Ovary (tissue), 9 donors: ENCODE data around the gene ROBO2. TPM values are rescaled to one million over a fixed set of nuclear protein-coding genes. Genes with fewer than 3 reads are reported as not detected.

Source experiments
- DNase-seq, 5 donors: peaks; one replicate each; pipeline ENCODE4 v3.0.0-alpha.2; 2019 to 2020
- H3K27ac ChIP-seq, 2 donors: fragments of 200-600 bp; one replicate each; pipeline versions ENCODE4 v1.5.1 to v1.8.0; 2019 to 2022
- H3K27me3 ChIP-seq: fragments of 200-600 bp; one replicate; pipeline ENCODE4 v1.8.0; 2022
- H3K36me3 ChIP-seq: fragments of 200-600 bp; sonication (generic); one replicate; pipeline ENCODE4 v1.5.1; 2019
- H3K4me1 ChIP-seq: one replicate; pipeline ENCODE4 v1.8.1; 2013; ENCODE audit warnings: mild to moderate bottlenecking, moderate library complexity; ENCODE audit not compliant: insufficient read depth
- H3K4me3 ChIP-seq: fragments of 200-600 bp; sonication (generic); one replicate; pipeline ENCODE4 v1.5.1; 2017
- H3K9me3 ChIP-seq, 2 donors: fragments of 200-600 bp in 1 of 2; sonication (generic) in 1 of 2; one replicate each; pipeline versions ENCODE4 v1.5.1 to v1.8.1; 2013 to 2019; ENCODE audit warnings: mild to moderate bottlenecking in 1 of 2, moderate library complexity in 1 of 2
- CTCF ChIP-seq, 3 donors: fragments of 450-650 bp in 2 of 3; fragments of 200-600 bp in 1 of 3; IDR thresholded peaks; one replicate each; pipeline versions ENCODE4 v1.5.1 to v1.8.0; 2016 to 2022; ENCODE audit warnings: antibody characterized with exemption in 3 of 3, mild to moderate bottlenecking in 1 of 3
- EP300 ChIP-seq: sonication (generic); formaldehyde crosslinking; IDR thresholded peaks from one replicate; pipeline ENCODE4 v1.6.1; 2017; ENCODE audit warnings: antibody characterized with exemption
- POLR2A ChIP-seq: fragments of 450-650 bp; IDR thresholded peaks from one replicate; pipeline ENCODE4 v1.6.1; 2017; ENCODE audit warnings: antibody characterized with exemption, mild to moderate bottlenecking, moderate library complexity
- WGBS, 3 donors: extraction: QIAGEN DNeasy Blood & Tissue Kit in 1 of 3; methylation state at CpG; one replicate each; pipeline versions ENCODE4 v1.1.5 to v1.1.7; 2013 to 2017; 5-methylcytosine and 5-hydroxymethylcytosine counted together
- intact Hi-C, 4 donors: fragments of 100-400 bp; cut with DNase I; formaldehyde crosslinking; loops; one replicate each; pipeline versions ENCODE4 v1.11.0 to v1.15.1; 2022 to 2023
- polyA plus RNA-seq, 2 donors: library from polyadenylated mRNA; stranded (reverse); fragments of 200-250 nt in 1 of 2; fragments of 350-450 nt in 1 of 2; fragmentation: Illumina TruSeq in 1 of 2; extraction: RNeasy Lipid Tissue Mini Kit (QIAGEN cat#74804) in 1 of 2; gene quantifications; one replicate each; pipeline ENCODE4 v1.2.3, GENCODE V29; 2013 to 2014
- total RNA-seq, 7 donors: library from RNA; depleted of rRNA in 2 of 7; stranded (reverse); fragments of >200 nt in 2 of 7; fragmentation: NEBNext Ultra II Directional in 3 of 7; extraction: Animal tissue kit (Norgen Biotek cat#: 25700) in 3 of 7; gene quantifications; one replicate each; pipeline versions ENCODE4 v1.1.0 to v1.2.4, GENCODE V29; 2016 to 2023
- donor health status: DM: no; HTN: no; CAD: no; lungs with moderate emphysema.
- donor health status: DM: no; HTN: no; CAD: no.
- donor health status: Bipolar disorder and iron deficiency.
- donor health status: DM: yes; HTN: yes; CAD: no.
- donor health status: DM: no; HTN: no; CAD: no.
- donor health status: DM: yes; HTN: yes; CAD: no.

The ROBO2 gene
- total and polyA plus RNA-seq, 9 donors = 3.4 to 14.8 (median 5.6) TPM

DNA sequence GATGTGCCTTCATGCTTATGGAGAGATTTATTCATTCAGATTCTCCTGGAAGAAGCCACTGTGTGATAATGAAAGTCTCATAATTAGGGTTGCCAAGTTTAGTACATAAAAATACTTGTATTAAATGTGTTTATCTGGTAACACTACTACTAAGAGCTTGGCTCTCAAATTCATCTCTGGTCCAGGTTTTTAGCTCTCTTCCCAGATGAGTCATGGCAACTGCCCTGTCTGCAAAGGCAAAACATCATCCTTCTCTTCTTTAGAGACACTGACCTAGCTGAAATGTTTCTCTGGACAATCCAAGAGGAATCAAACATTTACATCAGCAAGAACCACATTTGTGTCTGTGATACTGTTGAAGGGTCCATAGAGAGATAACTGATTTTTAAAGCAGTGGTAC, 269.6 kb downstream of the ROBO2 start:
- intact Hi-C loops = no loop called here
- DNase-seq = no peak
- Histone ChIP-seq H3K27ac (no peak overlapping the region), H3K27me3 (peaks cover 2% of the 10 kb centered on the region), H3K4me1 (no peaks in the 10 kb centered on the region), H3K4me3 (no peak overlapping the region), H3K36me3 (no peaks in the 10 kb centered on the region), H3K9me3 (no peaks in the 10 kb centered on the region)
- TF ChIP-seq EP300 = no peak
- TF ChIP-seq POLR2A = no peak
- TF ChIP-seq CTCF (IDR thresholded peaks at IDR 0.05) = no peak

DNA sequence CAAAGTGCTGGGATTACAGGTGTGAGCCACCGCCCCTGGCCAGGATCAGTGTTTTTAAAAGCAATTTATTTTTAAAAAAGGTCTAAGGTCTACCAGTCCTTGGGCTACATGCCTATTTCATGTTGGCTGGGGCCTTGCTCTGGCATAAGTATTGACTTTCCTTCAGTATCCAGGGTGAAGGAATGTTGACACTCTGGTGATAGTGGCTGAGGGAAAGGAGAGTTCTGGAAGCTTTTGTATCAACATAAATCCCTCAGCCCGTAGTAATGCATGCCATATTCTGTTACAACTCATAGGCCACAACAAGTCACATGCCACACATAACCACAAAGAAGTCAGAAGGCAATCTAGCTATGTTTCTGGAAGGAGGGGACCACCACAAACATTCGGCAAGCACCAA, 273.9 kb downstream of the ROBO2 start:
- TF ChIP-seq EP300 (no peak), CTCF (IDR thresholded peaks at IDR 0.05) (no peak)
- no peaks in the 10 kb centered on the region for H3K27me3 ChIP-seq
- intact Hi-C loops = no loop called here
- H3K9me3 ChIP-seq = no peaks in the 10 kb centered on the region
- WGBS, 3 donors = 79 to 89% (median 86%) methylated on average over 3 of the region's 3 CpGs
- no peaks in the 10 kb centered on the region for H3K4me1 ChIP-seq
- H3K4me3 ChIP-seq = no peak overlapping the region
- no peak overlapping the region for H3K27ac ChIP-seq
- H3K36me3 ChIP-seq = no peaks in the 10 kb centered on the region
- DNase-seq = no peak

DNA sequence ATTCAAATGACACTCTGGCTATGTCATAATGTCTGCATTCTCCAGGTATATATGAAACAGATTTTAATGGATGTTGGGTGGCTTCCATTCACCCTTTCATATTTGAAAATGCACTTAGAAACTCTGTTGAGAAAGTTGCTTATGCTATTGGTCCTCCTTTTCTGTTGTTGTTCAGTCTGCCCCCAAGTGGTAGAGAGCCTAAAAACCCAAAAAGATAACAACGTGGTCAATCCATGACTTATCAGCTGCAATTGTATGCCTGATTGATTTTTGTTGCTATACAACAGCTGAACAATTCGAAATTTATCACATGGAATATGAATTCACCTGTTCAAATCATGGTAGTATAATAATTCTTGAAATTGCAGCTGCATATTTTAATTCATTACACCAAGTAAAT, 279.8 kb downstream of the ROBO2 start:
- WGBS, 3 donors = 67 to 79% (median 68%) methylated on average over 2 of the region's 2 CpGs
- Histone ChIP-seq H3K27ac (no peak overlapping the region), H3K36me3 (no peaks in the 10 kb centered on the region), H3K4me3 (no peak overlapping the region), H3K27me3 (no peaks in the 10 kb centered on the region), H3K4me1 (peaks cover 2% of the 10 kb centered on the region), H3K9me3 (no peaks in the 10 kb centered on the region)
- intact Hi-C loops = no loop called here
- no peak for DNase-seq
- no peak for TF ChIP-seq CTCF (IDR thresholded peaks at IDR 0.05)

DNA sequence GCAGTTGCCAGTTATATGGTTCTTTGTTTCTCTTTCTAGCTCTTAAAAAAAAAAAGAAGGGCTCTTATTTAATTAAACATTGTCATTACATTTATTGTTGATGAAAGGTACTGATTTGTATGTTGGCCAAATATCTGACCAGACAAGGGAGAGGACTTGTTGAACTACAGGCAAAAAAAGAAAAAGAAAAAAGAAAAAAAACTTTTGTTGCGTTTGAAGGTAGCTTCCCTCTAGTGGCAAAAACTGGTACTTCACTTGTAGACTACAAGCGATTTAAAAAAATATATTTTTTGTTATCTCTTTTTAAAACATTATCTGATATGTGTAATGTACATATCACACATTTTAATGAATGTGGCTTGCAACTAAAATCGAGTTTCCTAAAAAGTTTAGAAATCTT, 280.6 kb downstream of the ROBO2 start:
- H3K27ac ChIP-seq = no peak overlapping the region
- H3K9me3 ChIP-seq = no peaks in the 10 kb centered on the region
- no peaks in the 10 kb centered on the region for H3K36me3 ChIP-seq
- no peaks in the 10 kb centered on the region for H3K27me3 ChIP-seq
- 45 to 61% (median 53%) methylated on average over 3 of the region's 3 CpGs for WGBS, 3 donors
- intact Hi-C loops = no loop called here
- TF ChIP-seq CTCF (IDR thresholded peaks at IDR 0.05) (no peak), POLR2A (no peak), EP300 (no peak)
- no peak overlapping the region for H3K4me3 ChIP-seq
- no peak for DNase-seq
- H3K4me1 ChIP-seq = peaks cover 2% of the 10 kb centered on the region

DNA sequence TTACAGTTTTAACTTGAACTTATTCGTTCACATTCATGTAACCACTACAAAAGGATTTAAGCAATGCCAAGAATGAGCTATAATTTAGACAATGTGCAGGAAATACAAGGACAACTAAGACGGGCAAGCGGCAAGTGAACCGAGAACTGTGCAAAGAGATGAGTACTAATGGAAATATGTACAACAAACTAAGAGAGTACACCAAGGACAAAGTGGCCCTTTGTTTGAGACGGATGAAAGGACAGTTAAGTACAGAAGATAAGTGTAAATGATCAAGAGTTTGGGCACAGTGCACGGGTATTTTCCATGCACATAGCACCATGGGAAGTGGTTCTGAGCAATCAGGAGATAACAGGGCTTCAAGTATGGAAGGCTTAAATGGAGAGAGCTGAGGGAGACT, 281.7 kb downstream of the ROBO2 start:
- WGBS, 3 donors = 73 to 84% (median 83%) methylated on average over 6 of the region's 6 CpGs
- intact Hi-C loops = no loop called here
- Histone ChIP-seq H3K36me3 (no peaks in the 10 kb centered on the region), H3K4me3 (no peak overlapping the region), H3K27ac (no peak overlapping the region), H3K9me3 (no peaks in the 10 kb centered on the region), H3K27me3 (no peaks in the 10 kb centered on the region), H3K4me1 (peaks cover 2% of the 10 kb centered on the region)
- DNase-seq = no peak
- no peak for TF ChIP-seq CTCF (IDR thresholded peaks at IDR 0.05)
- no peak for TF ChIP-seq POLR2A
- TF ChIP-seq EP300 = no peak
